Kidney epithelial cell (primary cell): ENCODE data around the gene SMOC1. TPM values are rescaled to one million over a fixed set of nuclear protein-coding genes. Genes with fewer than 3 reads are reported as not detected.

Experiments used
- DNase-seq: peaks from one replicate; pipeline ENCODE4 v3.0.0-alpha.2; 2010; ENCODE audit warnings: low read depth
- H3K27me3 ChIP-seq: 2 replicates; pipeline ENCODE4 v1.6.0; 2011; ENCODE audit warnings: low read length; ENCODE audit not compliant: control insufficient read depth, insufficient read depth
- H3K36me3 ChIP-seq: 2 replicates; pipeline ENCODE4 v1.5.1; 2011; ENCODE audit warnings: low read length; ENCODE audit not compliant: control insufficient read depth, insufficient read depth
- H3K4me3 ChIP-seq: 2 replicates; pipeline ENCODE4 v1.5.1; 2011; ENCODE audit warnings: low read depth, mild to moderate bottlenecking, control low read depth, low read length
- total RNA-seq: library from RNA; depleted of rRNA; stranded (reverse); fragments of >200 nt; gene quantifications from 2 replicates; pipeline ENCODE4 v1.2.3, GENCODE V29; 2015
- TF ChIP-seq, protein P1 (sequence below): IDR thresholded peaks from 2 replicates; pipeline ENCODE4 v1.5.1; 2011; ENCODE audit warnings: mild to moderate bottlenecking, moderate library complexity, low read length, control low read depth, inconsistent platforms; ENCODE audit not compliant: insufficient read depth, poor library complexity, severe bottlenecking

SMOC1 gene
- total RNA-seq, 1 donor from 2014 or later, result 2.7 TPM

DNA sequence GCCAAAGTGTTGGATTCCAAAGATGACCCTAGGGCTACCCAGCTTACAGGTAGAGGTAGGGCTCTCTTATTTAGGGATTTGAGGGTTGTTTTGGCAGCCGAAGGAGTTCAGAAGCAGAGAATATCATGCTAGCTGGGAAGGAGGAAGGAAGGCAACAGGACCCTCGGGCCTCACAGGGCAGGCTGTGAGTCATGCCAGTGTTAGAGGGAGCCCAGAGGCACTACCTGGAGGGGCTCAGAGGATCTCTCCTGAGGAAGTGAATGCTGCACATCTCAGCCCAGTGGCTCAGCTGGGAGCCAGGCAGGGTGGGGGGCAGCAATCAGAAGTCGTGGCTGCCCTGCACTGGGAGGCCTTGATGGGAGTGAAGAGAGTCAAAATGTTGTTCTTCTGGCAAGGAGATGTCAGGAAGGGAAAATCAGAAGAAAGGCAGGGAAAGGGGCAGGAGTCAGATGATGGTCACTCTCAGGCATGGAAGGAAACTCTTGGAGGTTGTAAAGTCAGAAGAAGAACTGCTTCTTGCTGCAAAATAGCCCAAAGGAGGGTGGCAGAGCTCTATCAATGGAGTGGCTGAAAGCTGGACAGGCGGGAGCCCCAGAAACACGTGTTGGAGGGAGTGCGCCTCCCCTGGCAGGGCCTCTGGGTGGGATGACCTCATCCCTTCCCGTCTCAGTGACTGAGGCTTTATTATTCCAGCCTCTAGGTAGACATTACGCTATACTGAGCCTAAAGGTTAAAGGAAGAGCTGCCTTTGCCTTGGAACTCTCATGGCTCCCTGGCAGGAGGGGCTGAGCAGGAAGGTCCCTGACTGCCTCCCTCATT is 141.3 kb downstream of the SMOC1 start:
- no peak for DNase-seq
- H3K27me3 ChIP-seq, result no peaks in the 10 kb centered on the region
- no peaks in the 10 kb centered on the region for H3K36me3 ChIP-seq
- TF ChIP-seq, protein P1, sequence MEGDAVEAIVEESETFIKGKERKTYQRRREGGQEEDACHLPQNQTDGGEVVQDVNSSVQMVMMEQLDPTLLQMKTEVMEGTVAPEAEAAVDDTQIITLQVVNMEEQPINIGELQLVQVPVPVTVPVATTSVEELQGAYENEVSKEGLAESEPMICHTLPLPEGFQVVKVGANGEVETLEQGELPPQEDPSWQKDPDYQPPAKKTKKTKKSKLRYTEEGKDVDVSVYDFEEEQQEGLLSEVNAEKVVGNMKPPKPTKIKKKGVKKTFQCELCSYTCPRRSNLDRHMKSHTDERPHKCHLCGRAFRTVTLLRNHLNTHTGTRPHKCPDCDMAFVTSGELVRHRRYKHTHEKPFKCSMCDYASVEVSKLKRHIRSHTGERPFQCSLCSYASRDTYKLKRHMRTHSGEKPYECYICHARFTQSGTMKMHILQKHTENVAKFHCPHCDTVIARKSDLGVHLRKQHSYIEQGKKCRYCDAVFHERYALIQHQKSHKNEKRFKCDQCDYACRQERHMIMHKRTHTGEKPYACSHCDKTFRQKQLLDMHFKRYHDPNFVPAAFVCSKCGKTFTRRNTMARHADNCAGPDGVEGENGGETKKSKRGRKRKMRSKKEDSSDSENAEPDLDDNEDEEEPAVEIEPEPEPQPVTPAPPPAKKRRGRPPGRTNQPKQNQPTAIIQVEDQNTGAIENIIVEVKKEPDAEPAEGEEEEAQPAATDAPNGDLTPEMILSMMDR, result no peak
- H3K4me3 ChIP-seq, result no peak overlapping the region

DNA sequence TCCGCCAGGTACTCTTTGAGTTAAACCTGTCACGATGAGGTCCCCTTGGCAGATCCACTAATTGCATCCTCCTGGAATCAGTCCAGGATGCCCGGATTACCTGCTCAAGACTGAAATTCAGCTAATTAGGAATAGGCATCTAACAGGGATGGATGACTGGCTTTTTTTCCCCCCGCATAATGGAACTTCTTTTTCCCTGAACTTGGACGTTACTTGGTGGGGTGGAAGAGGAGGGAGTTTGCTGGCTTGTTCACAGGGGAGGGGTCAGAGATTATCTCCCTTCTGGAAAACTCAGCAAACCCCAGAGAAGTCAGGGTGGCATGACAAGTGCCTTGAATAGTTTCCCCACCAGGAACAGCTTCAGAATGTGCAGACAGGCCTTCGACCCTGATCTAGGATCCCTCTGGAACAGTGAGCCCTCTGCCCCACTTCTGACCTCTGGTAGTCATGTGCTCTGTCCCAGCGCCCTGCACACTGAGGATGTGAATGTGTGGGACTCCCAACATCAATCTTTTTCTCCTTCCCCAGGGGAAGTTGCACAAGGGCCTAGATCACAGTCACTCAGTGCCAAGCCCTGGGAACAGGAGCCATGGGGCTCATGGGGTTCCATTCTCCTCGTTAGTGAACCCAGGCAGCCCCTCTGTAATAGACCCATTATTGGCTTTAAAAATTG is 142.5 kb downstream of the SMOC1 start:
- Histone ChIP-seq H3K36me3 (no peaks in the 10 kb centered on the region), H3K27me3 (no peaks in the 10 kb centered on the region), H3K4me3 (no peak overlapping the region)
- DNase-seq, result no peak
- TF ChIP-seq, protein P1, result no peak

DNA sequence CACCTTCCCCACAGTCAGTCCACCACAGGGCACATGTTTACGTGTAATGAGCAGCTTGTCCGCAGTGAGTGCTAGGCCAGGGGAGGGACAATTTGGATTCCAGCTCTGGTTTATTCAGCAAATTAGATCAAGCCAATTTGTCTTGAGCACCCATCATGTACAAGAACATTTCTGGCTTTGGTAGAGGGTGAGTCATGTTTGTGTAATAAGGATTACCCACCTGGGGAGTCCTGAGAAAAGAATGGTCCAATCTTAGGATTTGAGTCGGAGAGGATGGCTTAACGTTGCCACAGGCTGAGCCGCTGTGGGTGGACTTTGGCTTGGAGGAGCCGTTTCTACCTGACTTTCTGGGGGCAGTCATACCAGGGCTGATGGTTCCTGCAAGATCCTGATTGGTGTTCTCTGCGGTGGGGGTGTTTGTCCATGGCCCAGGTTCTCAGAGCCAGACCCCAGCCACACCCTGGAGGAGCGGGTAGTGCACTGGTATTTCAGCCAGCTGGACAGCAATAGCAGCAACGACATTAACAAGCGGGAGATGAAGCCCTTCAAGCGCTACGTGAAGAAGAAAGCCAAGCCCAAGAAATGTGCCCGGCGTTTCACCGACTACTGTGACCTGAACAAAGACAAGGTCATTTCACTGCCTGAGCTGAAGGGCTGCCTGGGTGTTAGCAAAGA is 143.7 kb downstream of the SMOC1 start:
- Histone ChIP-seq H3K36me3 (no peaks in the 10 kb centered on the region), H3K27me3 (no peaks in the 10 kb centered on the region), H3K4me3 (no peak overlapping the region)
- no peak for DNase-seq
- TF ChIP-seq, protein P1, result no peak

DNA sequence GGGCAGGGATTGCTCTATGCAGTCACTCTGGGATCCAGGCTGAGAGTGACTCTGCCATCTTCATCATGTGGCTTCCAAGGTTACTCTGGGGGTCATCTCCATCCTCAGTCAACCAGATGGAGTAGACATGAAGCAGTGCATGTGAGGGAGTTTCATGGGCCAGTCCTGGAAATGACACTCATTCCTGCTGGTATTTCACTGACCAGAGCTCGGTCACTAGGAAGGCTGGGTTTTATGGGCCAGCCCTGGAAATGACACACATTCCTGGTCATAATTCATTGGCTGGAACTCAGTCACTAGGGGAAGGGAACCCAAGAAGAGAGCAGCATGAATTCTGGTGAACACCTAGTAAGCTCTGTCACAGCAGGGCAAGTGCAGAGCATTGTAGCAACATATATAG is 144.7 kb downstream of the SMOC1 start:
- no peak overlapping the region for H3K4me3 ChIP-seq
- no peak for DNase-seq
- no peaks in the 10 kb centered on the region for H3K27me3 ChIP-seq
- no peaks in the 10 kb centered on the region for H3K36me3 ChIP-seq
- TF ChIP-seq, protein P1, result no peak

DNA sequence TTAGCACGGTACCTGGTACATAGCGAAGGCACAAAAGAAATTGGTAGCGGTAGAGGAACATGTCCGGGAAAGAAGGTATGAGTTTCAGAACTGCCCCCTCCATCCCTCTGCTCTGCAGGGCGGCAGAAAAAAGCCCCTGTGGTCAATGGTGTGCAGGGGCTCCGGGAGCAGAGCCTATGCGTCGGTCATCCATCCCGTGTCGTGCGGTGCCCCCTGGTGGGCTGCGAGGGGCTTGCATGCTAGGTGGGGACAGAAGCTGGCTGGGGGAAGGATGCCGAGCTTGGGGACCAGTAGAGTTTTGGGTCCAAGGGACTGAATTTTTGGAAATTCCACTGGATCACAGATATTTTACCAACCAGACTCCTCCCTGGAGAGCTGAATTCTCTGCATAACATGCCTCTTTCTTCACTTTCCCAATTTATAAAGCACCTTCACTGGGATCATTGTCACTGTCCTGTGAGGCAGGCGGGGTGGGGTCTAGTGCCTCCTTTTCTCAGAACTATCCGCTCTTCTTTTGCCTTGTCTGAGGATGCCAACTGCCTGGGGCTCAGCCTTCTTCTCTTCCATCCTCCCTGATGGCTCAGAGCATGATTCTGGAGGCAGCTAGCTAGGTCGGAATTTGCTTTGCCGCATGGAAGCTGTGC is 148.7 kb downstream of the SMOC1 start:
- H3K27me3 ChIP-seq, result no peaks in the 10 kb centered on the region

More for the DNA sequence above, 148.7 kb downstream of the SMOC1 start:
- TF ChIP-seq, protein P1, result peak; percentile 97
- Histone ChIP-seq H3K36me3 (no peaks in the 10 kb centered on the region), H3K4me3 (no peak overlapping the region)
- no peak for DNase-seq
